Endodermal cell (in vitro differentiated cells): Measurements from ENCODE around the gene ZFX. TPM values are rescaled to one million over a fixed set of nuclear protein-coding genes. Genes with fewer than 3 reads are reported as not detected.

Experiments used
- DNase-seq: peaks from one replicate; pipeline ENCODE4 v3.0.0-alpha.2; 2017
- H3K27ac ChIP-seq: 2 replicates; pipeline ENCODE4 v1.5.1; 2013; ENCODE audit warnings: mild to moderate bottlenecking, low read depth, low read length, moderate library complexity
- H3K27me3 ChIP-seq: 2 replicates; pipeline ENCODE4 v1.6.1; 2013; ENCODE audit warnings: mild to moderate bottlenecking, low read length, moderate library complexity; ENCODE audit not compliant: insufficient read depth, control insufficient read depth, poor library complexity, severe bottlenecking
- H3K36me3 ChIP-seq: 2 replicates; pipeline ENCODE4 v1.7.0; 2013; ENCODE audit warnings: mild to moderate bottlenecking, low read length, moderate library complexity; ENCODE audit not compliant: control insufficient read depth, insufficient read depth
- H3K4me1 ChIP-seq: one replicate; pipeline ENCODE4 v1.7.0; 2013; ENCODE audit warnings: low read length; ENCODE audit not compliant: control insufficient read depth, insufficient read depth
- H3K4me3 ChIP-seq: 2 replicates; pipeline ENCODE4 v1.5.1; 2013; ENCODE audit warnings: mild to moderate bottlenecking, low read length, moderate library complexity
- H3K9ac ChIP-seq: 2 replicates; pipeline ENCODE4 v1.6.1; 2013; ENCODE audit warnings: mild to moderate bottlenecking, low read length, moderate library complexity; ENCODE audit not compliant: poor library complexity, severe bottlenecking; ENCODE audit errors: extremely low read depth
- H3K9me3 ChIP-seq: 2 replicates; pipeline ENCODE4 v1.6.1; 2013; ENCODE audit warnings: mild to moderate bottlenecking, low read length, moderate library complexity; ENCODE audit not compliant: control insufficient read depth
- H3K27ac Mint-ChIP-seq: 2 replicates; pipeline ENCODE4 v1.8.0; 2020; ENCODE audit warnings: mixed read lengths
- H3K27me3 Mint-ChIP-seq: 2 replicates; pipeline ENCODE4 v1.8.0; 2021; ENCODE audit warnings: mild to moderate bottlenecking, mixed read lengths; ENCODE audit not compliant: insufficient read depth
- H3K36me3 Mint-ChIP-seq: 2 replicates; pipeline ENCODE4 v1.8.0; 2020; ENCODE audit warnings: low read depth, mixed read lengths
- H3K4me1 Mint-ChIP-seq: 2 replicates; pipeline ENCODE4 v1.8.0; 2020; ENCODE audit warnings: mixed read lengths
- H3K4me3 Mint-ChIP-seq: 2 replicates; pipeline ENCODE4 v1.8.0; 2020; ENCODE audit warnings: mild to moderate bottlenecking, moderate library complexity, mixed read lengths
- H3K9me3 Mint-ChIP-seq: 2 replicates; pipeline ENCODE4 v1.8.0; 2020; ENCODE audit warnings: mild to moderate bottlenecking, mixed read lengths
- CTCF ChIP-seq: fragments of 200-600 bp; sonication (generic); conservative IDR thresholded peaks from 2 replicates; pipeline ENCODE4 v1.5.0; 2021; ENCODE audit warnings: antibody characterized with exemption, mild to moderate bottlenecking
- WGBS, 2 experiments: methylation state at CpG; one replicate each; pipeline versions ENCODE4 v1.1.5 to v1.1.7; 2013; ENCODE audit warnings: missing lambda C conversion rate in 2 of 2, mixed read lengths in 1 of 2; ENCODE audit not compliant: insufficient coverage in 1 of 2, insufficient read length in 1 of 2; 5-methylcytosine and 5-hydroxymethylcytosine counted together
- total RNA-seq, 2 donors: library from RNA; stranded (reverse); fragmentation: NEBNext Ultra II Directional in 1 of 2; extraction: Animal tissue kit (Norgen Biotek cat#: 25700) in 1 of 2; gene quantifications; 2 replicates in 1 of 2; 3 replicates in 1 of 2; pipeline ENCODE4 v1.2.1, GENCODE V29; 2021

The ZFX gene
- total RNA-seq, 2 donors from 2014 or later = 20.3 to 51.0 TPM

GRCh38 chrX:24148121-24148520 lies 1.4 kb upstream of the ZFX start:
- peak overlapping the region; percentile 82 for H3K4me3 Mint-ChIP-seq
- no peak for TF ChIP-seq CTCF
- Histone ChIP-seq H3K36me3 (no peaks in the 10 kb centered on the region), H3K27ac (peak overlapping the region; percentile 98), H3K27me3 (no peaks in the 10 kb centered on the region), H3K9ac (peak overlapping the region; percentile 87), H3K9me3 (no peaks in the 10 kb centered on the region), H3K4me1 (no peaks in the 10 kb centered on the region), H3K4me3 (peak overlapping the region; percentile 74)
- DNase-seq = no peak
- no peaks in the 10 kb centered on the region for H3K9me3 Mint-ChIP-seq
- 94% methylated on average over 2 of the region's 3 CpGs; no CpG with 5 or more reads in 1 of the 2 experiments for WGBS, 2 experiments
- peaks cover 2% of the 10 kb centered on the region for H3K36me3 Mint-ChIP-seq
- peaks cover 41% of the 10 kb centered on the region for H3K4me1 Mint-ChIP-seq
- no peaks in the 10 kb centered on the region for H3K27me3 Mint-ChIP-seq
- H3K27ac Mint-ChIP-seq = peak overlapping the region; percentile 93

GRCh38 chrX:24148535-24149350 lies 786 bp upstream of the ZFX start:
- no peaks in the 10 kb centered on the region for H3K9me3 Mint-ChIP-seq
- H3K27ac ChIP-seq = peak overlapping the region; percentile 98
- no peaks in the 10 kb centered on the region for H3K27me3 ChIP-seq
- no peak for DNase-seq
- no peaks in the 10 kb centered on the region for H3K9me3 ChIP-seq
- H3K36me3 ChIP-seq = no peaks in the 10 kb centered on the region
- peaks cover 46% of the 10 kb centered on the region for H3K4me1 Mint-ChIP-seq
- H3K4me1 ChIP-seq = no peaks in the 10 kb centered on the region
- H3K36me3 Mint-ChIP-seq = peaks cover 3% of the 10 kb centered on the region
- no peaks in the 10 kb centered on the region for H3K27me3 Mint-ChIP-seq
- peak overlapping the region; percentile 93 for H3K27ac Mint-ChIP-seq
- peak overlapping the region; percentile 82 for H3K4me3 Mint-ChIP-seq
- peak overlapping the region; percentile 87 for H3K9ac ChIP-seq
- no peak for TF ChIP-seq CTCF
- H3K4me3 ChIP-seq = peak overlapping the region; percentile 74
- WGBS, 2 experiments = 0 to 3% methylated on average over 1 to 24 of the region's 35 CpGs

GRCh38 chrX:24150051-24150790 lies 692 bp downstream of the ZFX start:
- H3K36me3 ChIP-seq = peaks cover 1% of the 10 kb centered on the region
- Mint-ChIP-seq H3K4me3 (peak overlapping the region; percentile 82), H3K9me3 (no peaks in the 10 kb centered on the region), H3K4me1 (peaks cover 49% of the 10 kb centered on the region), H3K36me3 (peaks cover 7% of the 10 kb centered on the region), H3K27me3 (no peaks in the 10 kb centered on the region), H3K27ac (peak overlapping the region; percentile 84)
- peak overlapping the region; percentile 85 for H3K4me3 ChIP-seq
- H3K27me3 ChIP-seq = no peaks in the 10 kb centered on the region
- peak overlapping the region; percentile 98 for H3K27ac ChIP-seq
- peak; percentile 72 for TF ChIP-seq CTCF
- peak; percentile 97 for DNase-seq
- H3K9me3 ChIP-seq = no peaks in the 10 kb centered on the region
- WGBS, 2 experiments = 0% methylated on average over 75 of the region's 79 CpGs; no CpG with 5 or more reads in 1 of the 2 experiments
- H3K9ac ChIP-seq = peak overlapping the region; percentile 87
- H3K4me1 ChIP-seq = no peaks in the 10 kb centered on the region
